ENCODE data around the gene RAPGEF2.
"Not testable (repeated sequence)": the region's sequence is repeated elsewhere in the genome, so short reads cannot be mapped to it uniquely, and the experiment has no call there.

RAPGEF2 gene

DNA sequence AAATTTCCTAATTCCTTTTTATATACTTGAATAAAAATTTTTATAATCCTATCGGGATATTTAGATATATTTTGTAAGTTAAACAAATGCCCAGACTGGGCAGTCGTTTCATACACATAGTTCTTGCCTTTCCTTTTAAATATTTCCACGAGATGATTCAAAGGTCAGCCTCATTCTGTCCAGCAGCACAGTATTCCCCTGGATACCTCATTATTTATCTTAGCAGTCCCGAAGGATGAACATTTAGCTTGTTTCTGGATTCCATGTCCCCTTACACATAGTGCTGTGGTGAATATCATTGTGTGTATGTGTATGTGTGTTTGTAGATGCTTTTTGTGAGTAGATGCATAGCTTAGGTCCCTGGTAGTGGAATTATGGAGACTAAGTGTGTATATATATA is 38.3 kb downstream of the RAPGEF2 start:
- no peak for DNase-seq

DNA sequence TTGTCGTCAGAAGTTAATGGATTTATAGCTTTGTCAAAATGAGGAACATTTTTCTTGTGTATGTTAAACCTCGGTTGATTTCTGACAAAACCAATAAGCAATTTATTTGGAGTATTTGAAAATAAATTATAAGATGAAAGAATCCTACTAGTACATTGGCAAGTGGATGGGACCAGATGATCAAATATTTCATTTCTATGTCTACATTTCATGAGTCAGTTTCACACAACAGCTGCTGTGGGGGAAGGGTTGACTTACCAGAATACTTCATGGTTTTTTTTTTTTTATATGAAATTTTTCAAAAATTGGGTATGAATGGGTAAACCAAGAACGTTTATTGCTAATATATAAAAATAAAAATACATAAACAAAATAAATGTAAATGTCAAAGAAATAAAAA is 39.4 kb downstream of the RAPGEF2 start:
- DNase-seq = no peak

DNA sequence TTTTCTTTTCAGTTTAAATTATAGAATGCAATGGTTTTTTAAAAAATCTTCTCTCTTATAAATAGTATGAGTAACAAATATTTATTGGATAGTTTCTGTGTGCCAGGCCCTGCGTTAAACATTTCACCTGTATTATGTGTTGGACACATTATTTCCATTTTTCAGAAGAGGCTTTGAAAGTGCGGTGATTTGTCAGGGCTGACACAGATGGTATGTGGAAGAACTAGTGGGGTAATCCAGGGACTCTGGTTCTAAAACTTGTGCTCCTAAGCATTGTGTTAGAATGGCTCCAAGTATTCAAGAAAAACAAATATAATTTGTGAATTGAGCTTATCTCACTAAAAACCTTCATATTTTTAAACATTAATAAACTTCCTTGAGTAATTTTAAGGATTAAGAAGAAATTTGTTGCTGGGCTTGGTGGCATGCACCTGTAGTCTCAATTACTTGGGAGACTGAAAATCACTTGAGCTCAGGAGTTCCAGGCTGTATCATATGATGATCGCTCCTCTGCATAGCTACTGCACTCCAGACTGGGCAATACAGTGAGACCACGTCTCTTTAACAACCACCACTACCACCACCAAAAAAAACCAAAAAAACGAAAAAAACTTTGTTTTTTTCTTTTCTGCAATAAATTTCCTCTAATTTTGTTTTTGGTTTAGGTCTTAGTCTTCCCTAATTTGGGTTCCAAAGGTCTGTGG is 40.0 kb downstream of the RAPGEF2 start:
- no peak for DNase-seq

DNA sequence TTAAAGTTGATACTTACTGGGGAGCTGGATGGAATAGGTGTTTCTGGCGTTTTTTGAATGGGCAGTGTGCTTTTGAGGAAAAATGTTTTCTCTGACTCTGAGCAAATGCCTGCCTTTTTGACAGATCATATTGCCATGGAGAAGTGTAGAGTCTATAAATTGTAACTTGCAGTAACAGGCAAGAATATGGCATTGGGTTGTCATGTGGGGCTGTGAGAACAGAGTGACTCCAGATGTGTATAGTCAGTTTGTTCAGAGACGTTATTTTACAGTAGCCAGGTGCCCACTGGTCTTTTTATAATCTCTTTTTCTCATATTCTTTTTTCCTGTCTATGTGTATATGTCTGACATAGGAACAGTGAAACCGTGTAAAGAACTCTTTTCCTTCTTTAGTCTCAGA is 40.8 kb downstream of the RAPGEF2 start:
- DNase-seq = no peak

- no peak for DNase-seq
These were observed 41.3 kb downstream of the RAPGEF2 start for GRCh38 chr4:159144112-159144694.

- no peak for DNase-seq
These were observed 42.6 kb downstream of the RAPGEF2 start for GRCh38 chr4:159145318-159145991.

DNA sequence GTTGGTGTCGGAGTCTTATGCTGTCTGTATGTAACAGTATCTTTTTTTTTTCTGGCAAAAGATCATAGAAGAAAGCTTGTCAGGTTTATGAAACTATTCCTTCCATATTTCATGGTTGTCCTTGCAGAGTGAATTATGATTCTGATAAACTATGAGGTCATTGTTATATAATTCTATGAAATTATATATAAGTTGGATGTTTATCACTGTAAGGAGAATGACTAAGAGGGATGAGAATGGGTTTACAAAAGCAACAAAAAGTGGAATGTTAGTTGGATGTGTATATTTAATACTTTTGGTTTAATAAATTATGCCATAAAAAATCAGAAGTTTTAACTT is 43.1 kb downstream of the RAPGEF2 start:
- no peak for DNase-seq

DNA sequence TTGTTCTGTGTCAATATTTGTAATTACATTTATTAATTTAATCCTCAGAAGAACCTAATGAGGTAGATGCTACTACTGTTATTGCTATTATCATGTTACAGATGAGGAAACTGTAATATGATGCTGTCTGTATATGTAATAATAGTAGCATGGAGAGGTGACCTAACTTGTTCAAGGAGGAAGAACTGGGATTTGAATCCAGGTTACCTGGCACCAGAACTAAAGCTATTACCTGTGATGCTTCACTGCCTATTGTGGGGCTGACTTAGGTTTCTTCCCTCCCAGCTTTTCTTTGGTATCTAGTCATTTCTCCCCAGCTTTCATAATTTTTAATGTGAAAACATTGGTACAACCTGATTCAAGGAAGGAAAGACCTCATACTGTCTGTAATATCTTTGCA is 43.6 kb downstream of the RAPGEF2 start:
- DNase-seq = no peak

DNA sequence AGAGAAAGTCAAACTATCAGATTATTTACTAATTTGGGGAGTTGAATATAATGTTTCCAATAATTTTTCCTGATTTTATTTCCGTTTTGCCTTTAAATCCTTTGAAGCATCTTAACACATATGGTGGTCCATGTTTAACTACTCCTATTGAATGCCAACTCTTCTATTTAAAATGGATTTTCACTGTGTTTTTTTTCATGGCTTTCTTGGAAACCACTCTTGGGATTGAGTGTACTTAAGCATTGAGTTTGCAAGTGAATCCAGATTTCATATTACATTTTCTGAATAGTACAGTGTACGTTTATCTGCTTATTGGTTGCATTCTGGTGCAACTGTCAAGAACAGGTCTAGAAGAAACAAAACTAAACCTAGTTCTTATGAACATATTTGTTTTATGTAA is 45.6 kb downstream of the RAPGEF2 start:
- no peak for DNase-seq

- no peak for DNase-seq
These were observed 46.8 kb downstream of the RAPGEF2 start for GRCh38 chr4:159149666-159150065.

DNA sequence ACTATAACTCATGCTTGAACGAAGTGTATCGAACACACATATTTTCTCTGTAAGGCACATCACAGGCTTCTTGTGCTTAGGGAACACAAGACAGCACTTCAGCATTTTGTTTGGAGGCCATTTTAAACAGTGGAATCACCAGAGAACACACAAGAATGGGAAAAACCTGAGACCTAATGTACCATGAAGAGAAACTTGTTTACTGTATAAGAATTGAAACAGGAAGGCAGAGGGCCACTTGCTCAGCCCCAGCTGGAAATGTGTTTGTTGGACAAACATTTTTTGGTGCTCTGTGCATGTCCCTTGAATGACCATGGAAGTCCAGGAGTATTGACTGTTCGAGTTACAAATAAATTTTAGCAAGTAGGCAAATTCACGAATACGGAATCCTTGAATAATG is 47.5 kb downstream of the RAPGEF2 start:
- DNase-seq = no peak

DNA sequence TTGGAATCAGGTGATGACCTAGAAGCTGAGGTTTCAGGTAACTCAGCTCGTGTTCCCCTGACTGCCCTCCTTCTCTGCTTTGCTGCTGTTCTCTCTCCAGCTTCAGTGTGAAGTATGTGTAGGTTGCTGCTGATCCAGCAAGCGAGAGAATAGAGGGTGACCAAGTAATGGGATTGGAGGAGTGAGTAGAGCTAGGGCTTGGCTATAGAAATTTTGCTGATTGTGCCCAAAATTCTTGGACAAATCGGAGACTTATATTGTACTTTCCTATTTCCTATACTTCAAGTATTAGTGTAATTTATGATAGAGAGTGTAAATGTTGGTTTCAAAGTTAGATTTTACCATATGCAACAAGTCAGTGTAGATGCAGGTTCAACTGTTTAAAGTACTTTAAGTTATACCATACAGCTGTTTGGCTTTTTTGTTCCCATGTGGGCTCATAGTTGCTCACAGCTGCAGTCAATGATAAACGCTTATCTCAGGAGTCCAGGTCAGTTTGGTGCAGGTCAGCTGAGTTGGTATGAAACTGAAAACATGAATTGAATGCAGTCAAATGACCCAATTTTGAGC is 48.0 kb downstream of the RAPGEF2 start:
- DNase-seq = no peak

- no peak for DNase-seq
These were observed 48.8 kb downstream of the RAPGEF2 start for GRCh38 chr4:159151689-159152088.

GRCh38 chr4:159152181-159152580 is 49.3 kb downstream of the RAPGEF2 start:
- DNase-seq = no peak

DNA sequence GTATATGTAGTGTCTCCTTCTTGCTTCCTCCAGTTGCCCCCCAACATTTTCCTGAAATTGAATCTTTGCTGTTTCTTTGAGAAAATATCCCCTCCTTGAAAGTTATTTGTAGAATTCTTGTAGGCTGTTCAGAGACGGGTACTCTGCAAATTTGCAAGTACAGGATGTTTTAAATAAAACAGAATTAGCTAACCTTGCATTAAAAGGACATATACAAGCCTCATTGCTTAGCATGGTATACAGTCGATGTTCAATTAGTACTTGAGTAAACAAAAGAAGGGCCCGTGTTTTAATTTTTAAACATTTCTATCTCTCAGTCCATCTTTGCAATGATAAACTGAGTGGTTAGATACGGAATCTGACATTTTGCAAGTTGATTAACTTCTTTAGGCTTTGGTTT is 50.8 kb downstream of the RAPGEF2 start:
- no peak for DNase-seq

- DNase-seq = no peak
These were observed 52.2 kb downstream of the RAPGEF2 start for GRCh38 chr4:159155119-159155518.

DNA sequence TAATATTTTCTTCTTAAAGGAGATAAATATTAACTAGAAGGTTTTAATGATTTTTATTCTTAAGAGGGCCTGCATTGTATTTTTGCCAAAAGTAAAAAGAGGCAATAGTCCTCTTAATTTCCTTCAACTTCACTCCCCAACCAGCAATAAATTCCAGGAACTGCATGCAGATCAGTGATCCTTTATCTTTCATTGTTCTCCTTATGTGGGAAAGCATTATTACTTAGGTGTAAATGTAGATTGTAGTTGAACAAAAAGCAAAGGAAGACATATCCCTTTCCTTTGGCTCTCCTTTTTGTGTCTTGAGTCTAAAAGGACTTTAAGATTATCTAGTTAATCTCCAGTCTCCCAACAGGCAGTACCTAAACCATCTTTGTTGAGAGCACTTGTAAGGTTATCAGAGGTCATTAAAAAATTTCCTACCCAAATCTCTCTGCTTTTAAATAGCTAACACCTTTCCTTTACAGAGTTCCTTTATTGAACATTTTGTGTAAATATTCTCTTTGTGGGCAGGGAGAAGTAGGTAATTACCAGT is 55.3 kb downstream of the RAPGEF2 start:
- no peak for DNase-seq

GRCh38 chr4:159158985-159159384 is 56.1 kb downstream of the RAPGEF2 start:
- no peak for DNase-seq

GRCh38 chr4:159159611-159160010 is 56.7 kb downstream of the RAPGEF2 start:
- no peak for DNase-seq

GRCh38 chr4:159160242-159160641 is 57.4 kb downstream of the RAPGEF2 start:
- DNase-seq = no peak

DNA sequence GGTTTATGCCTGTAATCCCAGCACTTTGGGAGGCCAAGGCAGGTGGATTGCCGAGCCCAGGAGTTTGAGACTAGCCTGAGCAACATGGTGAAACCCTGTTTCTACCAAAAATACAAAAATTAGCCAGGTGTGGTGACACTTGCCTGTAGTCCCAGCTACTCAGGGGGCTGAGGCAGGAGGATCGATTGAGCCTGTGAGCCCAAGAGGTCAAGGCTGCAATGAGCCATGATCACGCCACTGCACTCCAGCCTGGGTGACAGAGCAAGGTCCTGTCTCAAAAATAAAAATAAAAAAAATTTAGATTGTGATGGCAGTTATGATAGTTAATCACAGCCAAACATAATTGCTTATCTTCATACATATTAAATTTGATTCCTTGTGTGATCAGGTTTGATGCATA is 58.6 kb downstream of the RAPGEF2 start:
- DNase-seq = not testable (repeated sequence)

DNA sequence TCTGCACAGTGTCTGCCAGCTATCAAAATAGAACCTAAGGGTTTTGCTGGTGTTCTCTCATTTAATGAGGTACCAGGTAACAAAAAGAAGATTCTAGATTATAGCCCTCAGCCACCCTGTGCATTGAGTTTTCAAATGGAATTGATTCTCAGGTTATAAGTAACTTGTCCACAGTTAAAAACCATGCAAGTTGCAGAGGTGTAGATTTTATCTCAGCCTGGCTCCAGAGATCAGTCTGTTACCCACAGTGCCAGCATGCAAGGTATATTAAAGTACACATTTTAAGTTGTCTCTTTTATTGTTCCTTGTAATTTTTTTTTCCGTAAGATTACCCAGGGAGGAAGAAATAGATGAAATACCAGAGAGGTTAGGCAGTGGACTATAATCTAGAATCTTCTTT is 59.7 kb downstream of the RAPGEF2 start:
- DNase-seq = no peak

DNA sequence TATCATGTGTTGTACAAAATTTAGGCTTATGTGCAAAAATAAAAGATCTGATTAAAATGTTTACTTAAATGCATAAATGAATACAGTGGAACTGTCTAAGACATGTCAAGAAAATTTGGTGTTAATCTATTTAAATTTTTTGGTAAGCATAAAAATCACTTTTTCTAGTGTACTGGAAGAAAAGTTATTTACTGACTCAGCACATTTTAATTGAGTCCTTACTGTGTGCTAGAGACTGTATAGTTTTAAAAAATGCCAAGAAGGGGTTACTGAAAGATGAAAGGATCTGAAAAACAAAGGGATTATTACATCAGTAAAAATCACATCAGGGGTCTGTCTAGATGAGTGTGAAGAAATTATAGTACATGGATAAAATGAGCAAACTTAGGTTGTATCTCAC is 60.6 kb downstream of the RAPGEF2 start:
- no peak for DNase-seq

Data from stimulated activated CD4-positive, alpha-beta T cell treated with anti-CD3 and anti-CD28 coated beads, Interleukin-2, amount 100 ng/mL, for 48 hours (primary cell).